HG03457 (cell line): ENCODE data around the gene UQCRC2.
A peak's percentile ranks its signal among the peaks of the same experiment; 100 is the strongest.
"Not testable (repeated sequence)": the region's sequence is repeated elsewhere in the genome, so short reads cannot be mapped to it uniquely, and the experiment has no call there.

Experiments used
- ATAC-seq: cut with Tn5 transposase; IDR thresholded peaks from one replicate; pipeline ENCODE4 v1.9.1; 2021; ENCODE audit warnings: moderate number of reproducible peaks; ENCODE audit not compliant: unreplicated experiment

Gene UQCRC2

GRCh38 chr16:21952793-21953540, at the start of gene UQCRC2:
Gene UQCRC2 (plus strand): TSS chr16:21953361. CDS start chr16:21953424, 63 bp downstream.
- ATAC-seq = peak; percentile 66

- ATAC-seq = not testable (repeated sequence)
Measured at GRCh38 chr16:21932650-21933049, 20.5 kb upstream of the UQCRC2 start.

GRCh38 chr16:21933316-21933715, 19.8 kb upstream of the UQCRC2 start:
- ATAC-seq = not testable (repeated sequence)

GRCh38 chr16:21933790-21934189, 19.4 kb upstream of the UQCRC2 start:
- ATAC-seq = not testable (repeated sequence)

GRCh38 chr16:21936216-21936615, 16.9 kb upstream of the UQCRC2 start:
- ATAC-seq = not testable (repeated sequence)

GRCh38 chr16:21937336-21937829, 15.8 kb upstream of the UQCRC2 start:
- no peak for ATAC-seq

- ATAC-seq = no peak
Measured at GRCh38 chr16:21940570-21940969, 12.6 kb upstream of the UQCRC2 start.

- no peak for ATAC-seq
Measured at GRCh38 chr16:21943571-21943970, 9.6 kb upstream of the UQCRC2 start.

GRCh38 chr16:21946889-21947635, 6.1 kb upstream of the UQCRC2 start:
- no peak for ATAC-seq

- ATAC-seq = no peak
Measured at GRCh38 chr16:21949713-21950260, 3.4 kb upstream of the UQCRC2 start.

- ATAC-seq = no peak
Measured at GRCh38 chr16:21950782-21951521, 2.2 kb upstream of the UQCRC2 start.

- ATAC-seq = peak; percentile 34
Measured at GRCh38 chr16:21952040-21952792, 945 bp upstream of the UQCRC2 start.

GRCh38 chr16:21953541-21953902, 361 bp downstream of the UQCRC2 start:
- ATAC-seq = peak; percentile 16

GRCh38 chr16:21957714-21958346, 4.7 kb downstream of the UQCRC2 start:
- no peak for ATAC-seq

- ATAC-seq = no peak
Measured at GRCh38 chr16:21959050-21959449, 5.9 kb downstream of the UQCRC2 start.

- ATAC-seq = no peak
Measured at GRCh38 chr16:21962475-21962874, 9.3 kb downstream of the UQCRC2 start.

GRCh38 chr16:21963887-21964286, 10.7 kb downstream of the UQCRC2 start:
- no peak for ATAC-seq

- ATAC-seq = no peak
Measured at GRCh38 chr16:21964353-21964752, 11.2 kb downstream of the UQCRC2 start.

- ATAC-seq = no peak
Measured at GRCh38 chr16:21971856-21972255, 18.7 kb downstream of the UQCRC2 start.

GRCh38 chr16:21973945-21974344, 20.8 kb downstream of the UQCRC2 start:
- ATAC-seq = no peak
